ENCODE results near the gene FPGS. TPM values are rescaled to one million over a fixed set of nuclear protein-coding genes. Genes with fewer than 3 reads are reported as not detected.
A peak's percentile ranks its signal among the peaks of the same experiment; 100 is the strongest.

Gene FPGS
- total RNA-seq, 1 donor from 2014 or later = 51.3 TPM

GRCh38 chr9:127776195-127776923 is 26.3 kb upstream of the FPGS start:
- TF ChIP-seq CTCF (IDR thresholded peaks at IDR 0.05; ENCODE audit: unreplicated experiment) = no peak
- Mint-ChIP-seq H3K27ac (ENCODE audit: unreplicated experiment) (no peak overlapping the region), H3K4me1 (ENCODE audit: unreplicated experiment) (peaks cover 9% of the 10 kb centered on the region), H3K9me3 (ENCODE audit: unreplicated experiment) (no peaks in the 10 kb centered on the region), H3K27me3 (ENCODE audit: unreplicated experiment) (no peaks in the 10 kb centered on the region), H3K4me3 (ENCODE audit: unreplicated experiment) (no peak overlapping the region), H3K36me3 (ENCODE audit: low read depth, unreplicated experiment) (no peaks in the 10 kb centered on the region)
- peak; percentile 43 for DNase-seq (ENCODE audit: low spot score)

GRCh38 chr9:127776924-127777289 is 25.8 kb upstream of the FPGS start:
- no peak for TF ChIP-seq CTCF (IDR thresholded peaks at IDR 0.05; ENCODE audit: unreplicated experiment)
- H3K4me1 Mint-ChIP-seq (ENCODE audit: unreplicated experiment) = peaks cover 7% of the 10 kb centered on the region
- DNase-seq (ENCODE audit: low spot score) = no peak
- H3K9me3 Mint-ChIP-seq (ENCODE audit: unreplicated experiment) = no peaks in the 10 kb centered on the region
- no peaks in the 10 kb centered on the region for H3K36me3 Mint-ChIP-seq (ENCODE audit: low read depth, unreplicated experiment)
- no peak overlapping the region for H3K4me3 Mint-ChIP-seq (ENCODE audit: unreplicated experiment)
- no peak overlapping the region for H3K27ac Mint-ChIP-seq (ENCODE audit: unreplicated experiment)
- no peaks in the 10 kb centered on the region for H3K27me3 Mint-ChIP-seq (ENCODE audit: unreplicated experiment)

- no peak overlapping the region for H3K27ac Mint-ChIP-seq (ENCODE audit: unreplicated experiment)
- no peaks in the 10 kb centered on the region for H3K27me3 Mint-ChIP-seq (ENCODE audit: unreplicated experiment)
- H3K9me3 Mint-ChIP-seq (ENCODE audit: unreplicated experiment) = no peaks in the 10 kb centered on the region
- TF ChIP-seq CTCF (IDR thresholded peaks at IDR 0.05; ENCODE audit: unreplicated experiment) = no peak
- no peaks in the 10 kb centered on the region for H3K36me3 Mint-ChIP-seq (ENCODE audit: low read depth, unreplicated experiment)
- no peak overlapping the region for H3K4me3 Mint-ChIP-seq (ENCODE audit: unreplicated experiment)
- DNase-seq (ENCODE audit: low spot score) = no peak
- peaks cover 7% of the 10 kb centered on the region for H3K4me1 Mint-ChIP-seq (ENCODE audit: unreplicated experiment)
Measured at GRCh38 chr9:127777368-127777980, 25.2 kb upstream of the FPGS start.

- H3K9me3 Mint-ChIP-seq (ENCODE audit: unreplicated experiment) = no peaks in the 10 kb centered on the region
- H3K4me1 Mint-ChIP-seq (ENCODE audit: unreplicated experiment) = peaks cover 7% of the 10 kb centered on the region
- no peak within 1 kb of the TSS for H3K4me3 Mint-ChIP-seq (ENCODE audit: unreplicated experiment)
Measured at GRCh38 chr9:127778280-127779135, 24.2 kb upstream of the FPGS start, which contains the start of gene SH2D3C. Gene SH2D3C, minus strand, starts transcription at chr9:127778666. Its CDS starts 39 bp downstream, at chr9:127778627.

More at GRCh38 chr9:127778280-127779135, 24.2 kb upstream of the FPGS start, which contains the start of gene SH2D3C:
- H3K36me3 Mint-ChIP-seq (ENCODE audit: low read depth, unreplicated experiment) = no peaks in the 10 kb centered on the region
- TF ChIP-seq CTCF (IDR thresholded peaks at IDR 0.05; ENCODE audit: unreplicated experiment) = no peak
- DNase-seq (ENCODE audit: low spot score) = no peak
- H3K27me3 Mint-ChIP-seq (ENCODE audit: unreplicated experiment) = no peaks in the 10 kb centered on the region
- no peak within 1 kb of the TSS for H3K27ac Mint-ChIP-seq (ENCODE audit: unreplicated experiment)
